Measurements from ENCODE around the gene TANC1.
"Not testable (repeated sequence)": the region's sequence is repeated elsewhere in the genome, so short reads cannot be mapped to it uniquely, and the experiment has no call there.

The TANC1 gene

DNA sequence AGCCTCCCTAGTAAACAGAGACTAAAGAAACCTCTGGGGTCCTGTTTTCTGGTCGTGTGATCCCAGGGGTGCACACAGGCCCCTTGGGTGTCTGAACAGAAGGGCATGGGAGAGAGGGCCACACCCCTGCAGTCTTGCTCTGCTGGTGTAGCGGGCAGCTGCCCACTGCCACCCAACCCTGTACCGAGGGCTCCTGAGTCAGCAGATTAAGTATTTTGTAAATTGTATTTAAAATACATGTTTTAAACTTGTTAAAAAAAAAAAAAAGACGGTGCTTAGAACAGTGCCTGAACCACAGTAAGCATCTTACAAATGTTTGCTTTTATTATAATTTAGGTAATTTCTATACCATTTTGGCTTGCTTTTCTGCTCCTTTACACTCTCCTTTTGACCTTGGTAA is 113.7 kb downstream of the TANC1 start:
- no peak for DNase-seq (ENCODE audit: low read depth in 3 of 3, low spot score in 1 of 3)

DNA sequence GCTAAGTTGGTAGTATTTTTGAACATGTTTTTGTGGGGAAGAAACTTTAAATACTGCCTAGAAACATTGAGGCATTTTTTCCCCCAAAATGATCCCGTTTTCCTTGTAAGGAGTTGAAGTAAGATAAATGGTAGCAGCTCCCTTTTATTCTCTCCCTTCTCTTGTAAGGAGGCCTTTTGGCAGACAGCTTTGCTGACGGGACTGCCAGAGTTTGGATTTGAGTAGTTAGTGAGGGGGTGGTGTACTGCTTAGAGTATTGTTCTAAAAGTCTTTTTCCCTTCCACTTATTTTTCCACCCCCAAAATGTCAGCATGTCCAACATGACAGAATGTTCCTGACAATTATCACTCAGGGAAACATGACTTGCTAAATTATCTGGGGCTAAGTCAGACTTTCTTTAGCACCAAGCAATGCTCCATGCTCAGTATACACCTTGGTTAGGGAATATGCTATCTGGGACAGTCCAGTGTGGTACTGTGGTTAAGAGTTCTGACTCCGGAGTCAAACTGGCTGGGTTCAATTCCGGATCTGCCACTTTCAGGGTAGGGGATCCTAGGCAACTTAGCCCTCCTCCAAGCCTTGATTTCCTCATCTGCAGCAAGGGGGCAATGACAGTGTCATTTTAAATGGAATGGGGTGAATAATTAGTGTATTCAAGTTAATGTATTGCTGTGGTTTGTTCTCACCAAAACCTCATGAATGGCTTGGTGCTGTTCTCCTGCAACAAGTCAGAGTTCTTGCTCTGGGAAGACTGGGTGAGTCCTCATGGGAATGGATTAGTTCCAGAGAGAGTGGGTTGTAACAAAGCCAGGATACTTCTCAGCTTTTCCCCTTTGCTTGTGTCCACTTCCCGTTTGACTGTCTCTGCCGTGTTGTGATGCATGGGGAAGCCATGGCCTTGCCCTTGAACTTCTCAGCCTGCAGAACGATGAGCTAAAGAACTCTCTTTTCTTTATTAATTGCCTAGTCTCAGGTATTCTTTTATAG is 116.2 kb downstream of the TANC1 start:
- DNase-seq (ENCODE audit: low read depth in 3 of 3, low spot score in 1 of 3) = no peak

DNA sequence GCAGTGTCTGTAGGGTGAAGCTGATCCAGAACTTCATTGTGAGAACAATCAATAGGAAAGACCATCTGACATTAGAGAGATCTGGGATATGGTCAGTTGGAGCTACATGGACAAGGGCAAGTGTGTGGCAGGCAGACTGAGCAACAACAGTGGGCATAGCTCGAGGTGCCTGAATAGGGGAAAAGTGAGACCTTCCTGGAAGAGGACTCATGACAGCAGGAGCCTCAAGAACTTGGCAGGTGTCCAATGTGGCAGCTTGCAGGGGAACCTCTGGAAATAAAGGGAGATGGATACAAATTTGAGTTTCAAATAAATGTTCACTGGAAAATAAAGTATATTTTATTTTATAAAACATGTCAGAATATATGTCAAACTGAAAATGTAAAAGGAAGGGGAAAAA is 117.9 kb downstream of the TANC1 start:
- DNase-seq (ENCODE audit: low read depth in 3 of 3, low spot score in 1 of 3) = no peak

DNA sequence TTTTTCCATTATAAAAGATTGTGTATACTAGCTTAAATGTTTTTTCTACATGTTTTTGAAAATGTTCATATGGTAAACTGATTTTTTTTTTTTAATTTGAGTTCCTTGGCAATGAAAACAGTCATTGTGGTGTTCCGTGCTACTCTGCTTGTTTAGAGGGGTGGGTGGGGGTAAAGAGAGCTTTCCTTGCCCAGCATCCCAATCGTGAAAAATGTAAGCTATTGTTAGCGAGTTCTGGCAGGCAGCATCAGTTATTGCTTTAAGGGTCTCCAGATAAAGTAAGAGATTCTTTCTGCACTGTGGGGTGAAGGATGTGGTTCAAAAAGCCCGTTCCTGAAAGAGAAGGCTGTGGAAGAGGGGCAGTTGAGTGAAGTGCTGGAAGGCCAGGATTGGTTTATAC is 118.4 kb downstream of the TANC1 start:
- DNase-seq (ENCODE audit: low read depth in 3 of 3, low spot score in 1 of 3) = no peak

DNA sequence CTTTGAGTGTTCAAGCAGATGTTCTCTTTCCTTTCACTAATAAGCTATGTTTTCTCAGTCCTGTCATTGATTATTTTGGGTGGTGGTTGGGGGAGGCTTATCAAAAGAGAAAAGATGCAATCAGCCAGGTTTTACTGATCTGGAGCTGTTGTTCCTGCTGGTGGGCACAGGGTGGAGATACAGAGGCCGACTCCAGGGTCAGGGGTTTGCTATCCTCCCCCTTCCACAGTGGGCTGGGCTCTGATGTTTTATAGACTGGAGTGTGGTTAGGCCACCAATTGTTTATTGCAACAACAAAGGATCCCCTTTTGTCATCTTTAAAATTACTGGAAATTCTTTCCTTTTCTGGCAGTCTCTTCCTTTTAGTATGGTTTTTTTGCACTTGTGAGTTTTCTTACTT is 120.5 kb downstream of the TANC1 start:
- DNase-seq (ENCODE audit: low read depth in 3 of 3, low spot score in 1 of 3) = no peak

DNA sequence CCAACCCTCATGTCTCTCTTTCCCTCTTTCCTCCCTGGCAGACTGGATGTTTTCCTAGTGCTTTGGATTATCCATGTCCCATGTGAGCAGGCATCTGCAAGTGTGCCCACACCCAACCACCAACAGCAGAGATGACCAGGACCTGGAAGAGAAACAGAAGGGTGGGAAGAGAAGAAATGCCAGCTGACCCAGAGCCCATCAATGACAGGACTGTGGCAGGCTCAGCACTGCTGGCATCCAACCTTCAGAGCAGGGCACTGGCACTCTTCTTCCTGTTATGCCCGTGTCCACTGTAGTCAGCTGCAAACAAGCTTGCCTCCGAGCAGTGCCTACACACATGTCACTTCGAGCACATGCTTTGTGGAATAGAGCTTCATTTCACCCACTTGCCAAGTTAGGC is 121.1 kb downstream of the TANC1 start:
- no peak for DNase-seq (ENCODE audit: low read depth in 3 of 3, low spot score in 1 of 3)

DNA sequence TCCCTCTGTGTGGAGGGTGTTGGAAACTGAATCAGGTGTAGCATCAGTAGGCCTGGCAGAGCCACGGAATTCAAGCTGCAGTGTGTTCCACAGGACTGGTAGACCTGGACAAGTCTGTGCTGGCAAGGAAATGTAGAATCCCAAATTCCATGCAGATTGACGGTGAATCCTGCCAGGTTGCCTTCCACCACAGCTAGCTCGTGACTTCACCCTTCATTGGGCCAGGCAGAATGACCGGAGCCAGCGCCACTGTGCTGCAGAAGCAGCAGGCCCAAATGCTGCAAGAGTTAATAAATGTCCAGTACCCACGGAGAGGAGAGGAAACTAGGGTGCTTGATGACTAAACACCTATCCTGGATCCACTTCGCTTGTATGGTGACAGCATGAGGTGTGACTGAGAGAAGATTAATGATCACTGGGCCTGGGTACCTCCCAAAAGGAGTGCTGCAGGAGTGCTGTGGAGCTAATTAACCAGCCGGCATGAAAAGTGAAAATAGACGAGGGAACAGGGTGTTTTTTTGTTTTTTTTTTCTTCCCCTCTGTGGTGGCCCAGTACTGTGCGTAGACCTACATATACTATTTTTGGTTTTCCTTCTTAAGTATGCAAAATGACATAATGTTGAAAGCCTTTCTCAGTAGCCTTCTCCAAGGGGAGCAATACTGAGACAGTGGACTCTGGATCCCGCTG is 122.2 kb downstream of the TANC1 start:
- DNase-seq (ENCODE audit: low read depth in 3 of 3, low spot score in 1 of 3) = no peak

DNA sequence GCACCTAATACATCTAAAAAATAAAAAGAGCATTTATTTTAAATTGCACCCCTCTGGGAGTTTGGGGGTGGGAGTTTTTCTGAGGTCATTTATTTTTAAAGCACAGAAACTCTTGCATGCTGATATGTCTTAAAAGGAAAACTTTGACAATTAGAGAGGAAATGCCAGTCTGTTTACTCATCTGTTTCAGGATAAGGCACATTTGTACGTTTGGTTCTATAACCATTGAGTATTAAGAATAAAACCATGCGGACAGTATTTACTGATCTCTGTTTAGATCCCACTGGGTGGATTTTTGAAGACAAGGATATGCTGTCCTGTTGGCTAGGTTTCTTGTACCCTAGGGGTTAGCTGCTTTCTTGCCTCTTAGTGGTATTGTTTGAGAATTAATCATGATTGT is 122.9 kb downstream of the TANC1 start:
- no peak for DNase-seq (ENCODE audit: low read depth in 3 of 3, low spot score in 1 of 3)

DNA sequence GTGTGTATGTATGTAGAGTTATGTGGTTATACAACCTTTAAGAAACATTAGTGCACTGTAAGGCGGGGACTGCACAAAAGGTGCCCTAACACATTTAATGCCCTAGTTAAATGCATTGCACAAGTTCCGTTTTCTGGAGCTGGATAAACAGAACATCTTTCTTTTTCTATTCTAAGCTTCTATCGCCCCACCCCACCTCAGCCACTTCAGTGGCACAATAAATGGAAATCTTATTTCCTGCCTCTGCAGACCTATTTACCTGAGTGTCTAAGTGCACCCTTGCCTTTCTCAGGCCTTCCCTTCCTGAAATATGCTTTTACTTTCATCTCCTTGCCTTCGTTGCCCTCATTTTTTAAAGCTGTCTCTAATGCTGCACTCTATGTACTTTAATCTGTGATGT is 123.5 kb downstream of the TANC1 start:
- no peak for DNase-seq (ENCODE audit: low read depth in 3 of 3, low spot score in 1 of 3)

DNA sequence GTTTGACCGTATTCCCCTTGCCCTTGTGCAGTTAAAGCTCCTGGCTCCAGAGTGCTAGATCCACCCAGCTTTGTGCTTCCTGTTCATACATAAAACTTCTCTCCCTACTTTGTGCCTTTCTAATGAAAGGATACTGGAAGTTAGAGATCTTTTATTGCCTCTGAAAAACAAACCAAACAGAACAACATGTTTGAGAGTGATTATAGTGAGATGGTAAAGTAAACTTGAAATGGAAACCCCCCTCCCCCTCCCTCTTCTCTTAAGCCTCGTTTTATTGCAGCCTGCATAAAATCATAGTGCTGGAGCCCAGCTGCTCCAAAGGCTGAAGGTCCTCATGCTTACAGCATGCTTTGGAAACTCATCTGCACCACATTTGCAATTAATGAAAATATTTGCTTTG is 125.1 kb downstream of the TANC1 start:
- no peak for DNase-seq (ENCODE audit: low read depth in 3 of 3, low spot score in 1 of 3)

DNA sequence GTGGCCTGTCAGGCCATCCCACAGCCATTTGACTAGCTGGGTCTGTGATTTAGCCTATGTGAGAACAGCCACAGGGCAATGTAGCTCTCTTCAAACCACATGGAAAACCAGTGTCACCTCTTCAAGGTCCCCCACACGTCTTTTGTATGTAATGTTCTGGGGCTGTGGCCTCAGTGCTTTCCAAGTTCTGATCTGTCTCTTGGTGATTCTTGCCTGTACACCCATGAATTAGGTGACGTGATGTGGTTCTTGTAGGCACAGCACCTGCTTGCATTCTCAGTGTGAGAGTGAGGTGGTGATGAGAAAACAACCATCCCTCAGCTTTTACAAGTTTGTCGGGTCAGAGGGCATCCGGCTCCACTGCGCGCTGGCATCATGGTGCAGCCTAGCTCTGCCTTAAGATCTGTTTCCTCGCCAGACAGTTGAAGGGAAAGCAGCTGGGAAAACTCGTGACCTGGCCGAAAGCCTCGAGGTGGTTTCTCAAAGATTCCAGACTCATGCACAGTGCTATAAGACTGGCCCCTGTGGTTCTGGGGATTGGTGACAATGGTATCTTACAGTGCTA is 125.8 kb downstream of the TANC1 start:
- no peak for DNase-seq (ENCODE audit: low read depth in 3 of 3, low spot score in 1 of 3)

DNA sequence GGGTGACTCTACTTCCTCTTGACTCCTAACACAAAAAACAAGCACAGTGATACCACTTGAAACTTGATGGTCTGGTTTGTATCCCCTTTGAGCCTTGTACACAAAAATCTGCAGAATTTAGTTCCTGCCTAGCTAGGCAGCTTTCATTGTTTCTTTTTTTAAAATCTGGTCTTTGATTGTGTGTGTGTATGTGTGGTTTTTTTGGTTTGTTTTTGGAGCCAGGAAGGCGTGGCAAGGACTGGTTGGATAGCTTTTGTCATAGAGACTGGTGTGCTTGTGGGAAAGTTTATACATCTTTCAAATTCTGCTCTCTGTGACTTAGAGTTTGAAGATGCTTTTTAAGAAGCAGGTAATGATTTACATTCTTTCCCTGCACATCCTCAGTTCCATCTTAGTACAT is 127.4 kb downstream of the TANC1 start:
- DNase-seq (ENCODE audit: low read depth in 3 of 3, low spot score in 1 of 3) = no peak

DNA sequence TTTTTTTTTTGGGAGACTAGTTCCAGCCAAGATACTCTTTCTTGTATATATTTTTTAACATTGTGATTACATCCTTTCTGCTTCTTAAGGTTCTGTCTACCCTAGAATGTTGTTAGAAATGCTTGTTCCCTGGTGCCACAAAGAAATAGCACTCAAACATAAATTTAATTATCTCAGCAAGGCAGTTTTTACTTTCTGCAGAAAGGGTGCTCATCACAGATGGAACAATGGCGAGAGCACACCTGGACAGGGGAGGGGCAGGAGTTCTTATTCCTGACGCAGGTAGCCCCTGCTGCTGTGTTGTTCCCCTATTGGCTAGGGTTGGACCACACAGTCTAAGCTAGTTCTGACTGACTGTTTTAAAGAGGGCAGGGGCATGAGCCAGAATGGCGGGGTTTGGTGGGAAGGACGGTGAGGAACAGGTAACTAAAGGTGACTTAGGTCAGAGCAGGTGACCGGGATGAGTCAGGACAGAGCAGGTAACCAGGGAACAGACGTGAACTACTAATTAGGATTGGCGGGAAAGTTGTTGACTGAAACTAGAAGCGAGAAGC is 127.9 kb downstream of the TANC1 start:
- DNase-seq (ENCODE audit: low read depth in 3 of 3, low spot score in 1 of 3) = not testable (repeated sequence)

DNA sequence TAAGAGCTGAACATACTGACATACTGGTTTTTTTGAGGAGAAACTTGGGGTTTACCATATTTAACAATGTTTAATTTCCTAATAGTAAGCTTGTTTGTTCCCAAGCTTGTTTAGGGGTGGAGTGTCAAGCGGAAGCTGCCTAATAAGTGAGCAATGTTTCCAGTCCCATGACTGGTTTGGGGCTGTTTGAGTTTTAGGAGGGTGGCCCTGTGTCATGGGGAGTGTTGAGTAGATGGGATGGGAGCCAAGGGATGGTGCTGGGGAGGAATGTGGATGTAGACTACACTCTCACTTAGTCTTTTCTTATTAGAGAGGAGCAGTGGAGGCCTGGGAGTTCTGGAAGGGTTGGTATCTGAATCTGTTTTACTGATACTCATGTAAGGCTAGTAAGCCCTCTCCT is 128.5 kb downstream of the TANC1 start:
- no peak for DNase-seq (ENCODE audit: low read depth in 3 of 3, low spot score in 1 of 3)

DNA sequence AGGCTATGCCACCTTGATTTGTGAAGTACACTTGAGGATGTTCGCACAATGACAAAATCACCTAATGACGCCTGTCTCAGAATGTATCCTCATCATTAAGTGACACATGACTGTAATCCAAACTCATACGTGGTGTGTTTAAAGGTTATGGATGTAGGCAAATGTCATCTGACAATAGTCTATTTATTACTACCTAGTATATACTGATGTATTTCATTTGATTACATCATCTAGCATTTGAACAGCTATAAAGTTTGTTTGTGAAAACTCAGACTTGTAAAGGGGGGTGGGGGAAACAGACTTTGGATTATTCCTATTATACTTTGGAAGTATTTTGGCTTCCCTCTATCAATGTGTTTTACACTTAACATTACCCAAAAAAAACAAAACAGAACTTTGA is 129.9 kb downstream of the TANC1 start:
- no peak for DNase-seq (ENCODE audit: low read depth in 3 of 3, low spot score in 1 of 3)

DNA sequence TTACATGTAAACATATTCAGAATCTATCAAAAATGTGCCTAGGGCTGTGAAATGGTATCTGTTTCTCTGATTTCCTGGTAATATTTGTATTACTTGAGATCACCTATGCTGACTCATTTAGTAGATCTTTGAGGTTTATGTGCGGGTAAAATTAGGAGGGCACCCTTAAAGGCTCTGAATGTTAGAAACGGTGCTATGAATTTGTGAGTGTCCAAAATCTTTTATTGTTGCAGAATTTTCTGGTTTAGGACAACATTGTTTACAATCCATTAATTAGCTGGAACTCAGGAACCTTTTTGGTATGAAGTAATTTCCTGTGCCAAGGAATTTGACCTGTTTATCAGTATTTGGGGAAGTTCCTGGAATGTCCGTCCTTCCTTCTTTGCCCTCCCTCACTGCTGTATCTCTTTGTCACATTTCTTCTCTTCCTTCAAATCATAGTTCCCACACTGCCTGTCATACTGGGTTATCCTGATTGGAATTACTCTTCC is 130.5 kb downstream of the TANC1 start:
- no peak for DNase-seq (ENCODE audit: low read depth in 3 of 3, low spot score in 1 of 3)

DNA sequence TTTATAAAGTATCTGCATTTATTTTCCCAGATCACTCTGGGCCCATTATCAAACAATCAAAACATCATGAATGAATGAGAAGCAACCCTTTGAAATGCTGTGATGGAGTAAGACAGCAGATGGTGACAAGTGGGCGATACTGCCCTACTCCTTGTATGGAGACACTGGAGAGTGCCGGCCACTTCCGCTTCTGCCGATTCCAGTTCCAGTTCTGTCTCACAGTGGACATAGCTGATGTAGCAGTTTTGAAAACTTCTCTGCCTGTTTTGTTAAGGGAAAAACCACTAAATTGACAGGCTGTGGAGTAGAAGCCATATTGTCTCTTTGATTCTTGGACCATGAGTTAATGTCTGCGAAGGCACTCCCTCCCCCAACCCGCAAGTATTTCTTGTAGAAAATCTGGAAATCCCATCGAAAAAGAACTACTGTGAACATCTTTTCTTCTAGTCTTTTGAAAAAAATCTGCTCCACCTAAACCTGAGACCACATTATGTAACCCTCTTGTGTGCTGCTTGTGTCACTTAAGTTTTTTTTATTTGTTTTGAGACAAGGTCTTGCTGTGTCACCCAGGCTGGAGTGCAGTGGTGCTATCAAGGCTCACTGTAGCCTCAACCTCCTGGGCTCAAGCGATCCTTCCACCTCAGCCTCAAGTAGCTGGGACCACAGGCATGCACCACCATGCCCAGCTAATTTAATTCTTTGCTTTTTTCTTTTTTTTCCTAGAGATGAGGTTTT is 133.5 kb downstream of the TANC1 start:
- DNase-seq (ENCODE audit: low read depth in 3 of 3, low spot score in 1 of 3) = no peak

DNA sequence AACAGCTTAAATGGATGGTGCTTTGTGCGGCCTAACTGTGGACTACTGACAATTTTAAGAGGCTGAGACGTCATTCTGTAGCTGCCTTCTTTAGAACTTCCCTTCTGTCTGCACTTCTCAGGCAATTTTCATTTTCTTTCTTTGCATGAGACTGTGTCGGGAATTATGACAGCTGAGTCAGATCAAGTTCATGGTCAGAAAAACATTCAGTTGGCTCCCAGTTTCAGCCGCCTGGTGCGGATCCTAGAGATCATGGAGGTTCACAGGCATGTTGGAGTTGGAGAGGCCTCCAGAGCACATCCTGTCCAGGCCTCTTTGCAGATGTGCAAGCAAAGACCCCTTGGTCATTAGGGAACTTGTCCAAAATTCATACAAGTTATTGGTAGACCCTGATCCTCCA is 135.0 kb downstream of the TANC1 start:
- DNase-seq (ENCODE audit: low read depth in 3 of 3, low spot score in 1 of 3) = no peak

DNA sequence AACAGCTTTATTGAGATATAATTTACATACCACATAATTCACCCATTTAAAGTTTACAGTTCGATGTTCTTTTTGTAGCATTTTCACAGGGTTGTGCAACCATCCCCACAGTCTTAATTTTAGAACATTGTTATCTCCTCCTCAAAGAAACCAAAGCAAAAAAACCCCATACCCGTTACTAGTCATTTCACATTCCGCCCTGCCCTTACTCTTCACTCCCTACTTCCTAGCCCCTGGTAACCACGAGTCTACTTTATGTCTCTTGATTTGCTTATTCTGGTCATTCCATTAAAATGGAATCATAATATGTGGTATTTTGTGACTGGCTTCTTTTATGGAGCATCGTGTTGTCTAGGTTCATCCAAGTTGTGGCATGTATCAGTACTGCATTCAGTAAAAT is 137.7 kb downstream of the TANC1 start:
- DNase-seq (ENCODE audit: low read depth in 3 of 3, low spot score in 1 of 3) = no peak

DNA sequence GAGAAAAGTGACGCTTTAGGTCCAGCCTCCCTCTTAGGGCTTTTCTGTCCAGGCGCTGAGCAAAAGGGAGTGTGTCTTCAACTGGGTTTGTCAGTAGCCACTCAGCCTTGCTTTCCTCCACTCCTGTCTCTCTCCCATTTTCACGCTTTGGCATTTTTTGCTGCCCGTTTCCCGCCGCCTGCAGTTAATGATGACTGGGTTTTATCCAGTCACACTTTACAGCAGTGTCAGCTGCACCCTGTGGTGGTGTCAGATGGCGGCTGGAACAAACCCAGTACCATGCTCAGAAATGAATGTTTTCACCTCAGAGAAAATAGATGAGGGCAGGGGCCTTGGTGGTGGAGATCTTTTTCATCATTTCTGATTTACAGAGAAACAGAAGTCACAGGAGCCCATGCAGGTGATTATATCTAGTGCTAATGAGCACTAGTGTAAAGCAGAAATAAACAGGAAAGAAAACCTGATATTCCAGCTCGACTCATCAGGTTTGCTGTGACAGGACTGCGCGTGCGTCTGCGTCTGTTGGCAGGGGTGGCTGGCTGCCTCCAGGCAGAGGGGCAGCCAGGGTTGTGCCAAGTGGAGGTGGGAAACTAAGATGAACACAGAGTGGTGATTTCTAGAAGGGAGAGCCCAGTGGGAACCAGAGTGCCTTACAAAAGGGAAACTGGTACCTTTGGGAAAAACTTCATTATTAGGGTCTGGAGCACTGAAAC is 139.9 kb downstream of the TANC1 start:
- no peak for DNase-seq (ENCODE audit: low read depth in 3 of 3, low spot score in 1 of 3)
